Measurements from ENCODE around the gene EDEM3. TPM values are rescaled to one million over a fixed set of nuclear protein-coding genes. Genes with fewer than 3 reads are reported as not detected.

Gene EDEM3
- total RNA-seq, 5 donors from 2014 or later (not counting 1 experiment from before 2014, with no cell fraction given), result 21.0 to 44.1 (median 39.1) TPM

- Mint-ChIP-seq H3K4me3 (no peak overlapping the region), H3K9me3 (no peaks in the 10 kb centered on the region), H3K27ac (peak overlapping the region in 1 of 2 donors; percentile 11), H3K4me1 (peaks cover 50 to 57% (median 53%) of the 10 kb centered on the region in 3 donors), H3K27me3 (no peaks in the 10 kb centered on the region), H3K36me3 (peaks cover 26% of the 10 kb centered on the region)
- ChIA-PET CTCF (no interaction called here), POLR2A (interaction anchor here in 1 of 2 donors (0.6 kb wide), 1 partner anchor 13 kb away, joined by 3 read pairs; no protein-coding TSS in a partner anchor)
- Histone ChIP-seq H3K36me3 (ENCODE audit: control insufficient read depth in 2 of 2, extremely low read depth in 1 of 2, insufficient read depth in 1 of 2, low read length in 1 of 2) (peaks cover 0 to 15% of the 10 kb centered on the region in 2 donors), H3K27ac (ENCODE audit: low read length) (no peak overlapping the region), H3K27me3 (replicated peaks in 1 of 2; ENCODE audit: control insufficient read depth in 2 of 2, extremely low read depth in 1 of 2, insufficient read depth in 2 of 2, low read length in 1 of 2) (no peaks in the 10 kb centered on the region), H3K9me3 (no peaks in the 10 kb centered on the region), H3K4me3 (ENCODE audit: control insufficient read depth in 1 of 2, extremely low read depth in 1 of 2, low read length in 1 of 2) (no peak overlapping the region), H3K4me1 (ENCODE audit: control insufficient read depth in 1 of 2, extremely low read depth in 1 of 2, insufficient read depth in 2 of 2, low read length in 2 of 2) (peaks cover 5 to 28% of the 10 kb centered on the region in 2 experiments)
- ATAC-seq (replicated peaks in 1 of 4), result no peak
- no CpG with 5 or more reads among the region's 4 CpGs for WGBS (ENCODE audit: insufficient coverage)
- DNase-seq, result no peak
These were observed 14.3 kb downstream of the EDEM3 start for GRCh38 chr1:184740344-184740743.

GRCh38 chr1:184739796-184740195 lies 14.9 kb downstream of the EDEM3 start:
- no peaks in the 10 kb centered on the region for H3K9me3 Mint-ChIP-seq

GRCh38 chr1:184739070-184739469 lies 15.6 kb downstream of the EDEM3 start:
- Histone ChIP-seq H3K4me1 (ENCODE audit: control insufficient read depth in 1 of 2, extremely low read depth in 1 of 2, insufficient read depth in 2 of 2, low read length in 2 of 2) (peaks cover 5 to 18% of the 10 kb centered on the region in 2 experiments), H3K4me3 (ENCODE audit: control insufficient read depth in 1 of 2, extremely low read depth in 1 of 2, low read length in 1 of 2) (no peak overlapping the region), H3K27ac (ENCODE audit: low read length) (no peak overlapping the region), H3K36me3 (ENCODE audit: control insufficient read depth in 2 of 2, extremely low read depth in 1 of 2, insufficient read depth in 1 of 2, low read length in 1 of 2) (peaks cover 0 to 21% of the 10 kb centered on the region in 2 donors), H3K27me3 (replicated peaks in 1 of 2; ENCODE audit: control insufficient read depth in 2 of 2, extremely low read depth in 1 of 2, insufficient read depth in 2 of 2, low read length in 1 of 2) (no peaks in the 10 kb centered on the region), H3K9me3 (no peaks in the 10 kb centered on the region)
- ChIA-PET POLR2A (no interaction called here), CTCF (no interaction called here)
- Mint-ChIP-seq H3K27ac (no peak overlapping the region), H3K27me3 (no peaks in the 10 kb centered on the region), H3K36me3 (peaks cover 25% of the 10 kb centered on the region), H3K4me3 (no peak overlapping the region), H3K9me3 (no peaks in the 10 kb centered on the region), H3K4me1 (peaks cover 39 to 48% (median 41%) of the 10 kb centered on the region in 3 donors)
- WGBS (ENCODE audit: insufficient coverage), result no CpG with 5 or more reads among the region's 1 CpG
- no peak for ATAC-seq (replicated peaks in 1 of 4)
- DNase-seq, result no peak

More at GRCh38 chr1:184739796-184740195, 14.9 kb downstream of the EDEM3 start:
- Mint-ChIP-seq H3K4me1 (peaks cover 45 to 55% (median 48%) of the 10 kb centered on the region in 3 donors), H3K27me3 (no peaks in the 10 kb centered on the region), H3K36me3 (peaks cover 27% of the 10 kb centered on the region), H3K27ac (no peak overlapping the region), H3K4me3 (no peak overlapping the region)
- H3K9me3 ChIP-seq, result no peaks in the 10 kb centered on the region
- H3K36me3 ChIP-seq (ENCODE audit: control insufficient read depth in 2 of 2, extremely low read depth in 1 of 2, insufficient read depth in 1 of 2, low read length in 1 of 2), result peaks cover 0 to 20% of the 10 kb centered on the region in 2 donors
- no peak overlapping the region for H3K27ac ChIP-seq (ENCODE audit: low read length)
- no peaks in the 10 kb centered on the region for H3K27me3 ChIP-seq (replicated peaks in 1 of 2; ENCODE audit: control insufficient read depth in 2 of 2, extremely low read depth in 1 of 2, insufficient read depth in 2 of 2, low read length in 1 of 2)
- DNase-seq (no peak), ATAC-seq (replicated peaks in 1 of 4) (no peak)
- CTCF ChIA-PET, result no interaction called here
- no peak overlapping the region for H3K4me3 ChIP-seq (ENCODE audit: control insufficient read depth in 1 of 2, extremely low read depth in 1 of 2, low read length in 1 of 2)
- WGBS (ENCODE audit: insufficient coverage), result no CpG with 5 or more reads among the region's 4 CpGs
- peaks cover 5 to 23% of the 10 kb centered on the region in 2 experiments for H3K4me1 ChIP-seq (ENCODE audit: control insufficient read depth in 1 of 2, extremely low read depth in 1 of 2, insufficient read depth in 2 of 2, low read length in 2 of 2)
- POLR2A ChIA-PET, result no interaction called here

GRCh38 chr1:184734980-184735379 lies 19.7 kb downstream of the EDEM3 start:
- Mint-ChIP-seq H3K9me3 (no peaks in the 10 kb centered on the region), H3K4me3 (no peak overlapping the region), H3K27ac (no peak overlapping the region), H3K27me3 (no peaks in the 10 kb centered on the region), H3K4me1 (peaks cover 18 to 25% (median 18%) of the 10 kb centered on the region in 3 donors), H3K36me3 (peaks cover 42% of the 10 kb centered on the region)
- no peaks in the 10 kb centered on the region for H3K27me3 ChIP-seq (replicated peaks in 1 of 2; ENCODE audit: control insufficient read depth in 2 of 2, extremely low read depth in 1 of 2, insufficient read depth in 2 of 2, low read length in 1 of 2)
- ChIA-PET POLR2A (interaction anchor here (0.5 to 0.6 kb wide), 3 partner anchors 11 to 357 kb away, joined by 3 to 4 read pairs (median 3); no protein-coding TSS in a partner anchor), CTCF (interaction anchor here in 1 of 2 donors (1.7 kb wide), 1 partner anchor 70 kb away, joined by 4 read pairs; no protein-coding TSS in a partner anchor)
- DNase-seq (no peak), ATAC-seq (replicated peaks in 1 of 4) (no peak)
- H3K36me3 ChIP-seq (ENCODE audit: control insufficient read depth in 2 of 2, extremely low read depth in 1 of 2, insufficient read depth in 1 of 2, low read length in 1 of 2), result peaks cover 0 to 37% of the 10 kb centered on the region in 2 donors
- H3K27ac ChIP-seq (ENCODE audit: low read length), result no peak overlapping the region
- H3K4me3 ChIP-seq (ENCODE audit: control insufficient read depth in 1 of 2, extremely low read depth in 1 of 2, low read length in 1 of 2), result no peak overlapping the region
- H3K4me1 ChIP-seq (ENCODE audit: control insufficient read depth in 1 of 2, extremely low read depth in 1 of 2, insufficient read depth in 2 of 2, low read length in 2 of 2), result no peaks in the 10 kb centered on the region
- no peaks in the 10 kb centered on the region for H3K9me3 ChIP-seq

- no peaks in the 10 kb centered on the region for H3K27me3 Mint-ChIP-seq
- CTCF ChIA-PET, result interaction anchor here in 1 of 2 donors (0.8 kb wide), 1 partner anchor 9 kb away, joined by 3 read pairs; no protein-coding TSS in a partner anchor
- Histone ChIP-seq H3K4me1 (ENCODE audit: control insufficient read depth in 1 of 2, extremely low read depth in 1 of 2, insufficient read depth in 2 of 2, low read length in 2 of 2) (no peaks in the 10 kb centered on the region), H3K9me3 (no peaks in the 10 kb centered on the region), H3K36me3 (ENCODE audit: control insufficient read depth in 2 of 2, extremely low read depth in 1 of 2, insufficient read depth in 1 of 2, low read length in 1 of 2) (peaks cover 0 to 53% of the 10 kb centered on the region in 2 donors), H3K4me3 (ENCODE audit: control insufficient read depth in 1 of 2, extremely low read depth in 1 of 2, low read length in 1 of 2) (no peak overlapping the region), H3K27ac (ENCODE audit: low read length) (no peak overlapping the region), H3K27me3 (replicated peaks in 1 of 2; ENCODE audit: control insufficient read depth in 2 of 2, extremely low read depth in 1 of 2, insufficient read depth in 2 of 2, low read length in 1 of 2) (no peaks in the 10 kb centered on the region)
- POLR2A ChIA-PET, result interaction anchor here in 1 of 2 donors (0.6 kb wide), 1 partner anchor 439 kb away, joined by 4 read pairs; no protein-coding TSS in a partner anchor
- H3K9me3 Mint-ChIP-seq, result no peaks in the 10 kb centered on the region
- peaks cover 0 to 10% (median 5%) of the 10 kb centered on the region in 3 donors for H3K4me1 Mint-ChIP-seq
- ATAC-seq (replicated peaks in 1 of 4), result no peak
- H3K27ac Mint-ChIP-seq, result no peak overlapping the region
- H3K4me3 Mint-ChIP-seq, result no peak overlapping the region
- H3K36me3 Mint-ChIP-seq, result peaks cover 47% of the 10 kb centered on the region
- no peak for DNase-seq
- 96% methylated on average over 2 of the region's 3 CpGs for WGBS (ENCODE audit: insufficient coverage)
These were observed 29.8 kb downstream of the EDEM3 start for GRCh38 chr1:184724843-184725242.

- Histone ChIP-seq H3K36me3 (ENCODE audit: control insufficient read depth in 2 of 2, extremely low read depth in 1 of 2, insufficient read depth in 1 of 2, low read length in 1 of 2) (peaks cover under 1 to 78% of the 10 kb centered on the region in 2 donors), H3K27ac (ENCODE audit: low read length) (no peak overlapping the region), H3K4me1 (ENCODE audit: control insufficient read depth in 1 of 2, extremely low read depth in 1 of 2, insufficient read depth in 2 of 2, low read length in 2 of 2) (no peaks in the 10 kb centered on the region), H3K4me3 (ENCODE audit: control insufficient read depth in 1 of 2, extremely low read depth in 1 of 2, low read length in 1 of 2) (no peak overlapping the region), H3K27me3 (replicated peaks in 1 of 2; ENCODE audit: control insufficient read depth in 2 of 2, extremely low read depth in 1 of 2, insufficient read depth in 2 of 2, low read length in 1 of 2) (no peaks in the 10 kb centered on the region), H3K9me3 (no peaks in the 10 kb centered on the region)
- H3K27me3 Mint-ChIP-seq, result no peaks in the 10 kb centered on the region
- DNase-seq, result no peak
- H3K4me3 Mint-ChIP-seq, result no peak overlapping the region
- no peak for ATAC-seq (replicated peaks in 1 of 4)
- ChIA-PET POLR2A (interaction anchor here in 1 of 2 donors (0.6 kb wide), 1 partner anchor 527 kb away, joined by 4 read pairs; no protein-coding TSS in a partner anchor), CTCF (interaction anchor here in 1 of 2 donors (0.6 to 0.7 kb wide), 2 partner anchors 9 to 16 kb away, joined by 3 read pairs; no protein-coding TSS in a partner anchor)
- H3K27ac Mint-ChIP-seq, result no peak overlapping the region
- peaks cover 0 to 3% (median 0%) of the 10 kb centered on the region in 3 donors for H3K4me1 Mint-ChIP-seq
- H3K9me3 Mint-ChIP-seq, result no peaks in the 10 kb centered on the region
- WGBS (ENCODE audit: insufficient coverage), result no CpG with 5 or more reads among the region's 2 CpGs
- peaks cover 62% of the 10 kb centered on the region for H3K36me3 Mint-ChIP-seq
These were observed 38.5 kb downstream of the EDEM3 start for GRCh38 chr1:184716158-184716557.

All from T-cell (primary cell).